SU-DHL-6 (cell line): ENCODE data around the gene GAL3ST1.

Experiments
- H2AFZ ChIP-seq: fragments of 200-600 bp; sonication (generic); 2 replicates; pipeline ENCODE4 v1.6.1; 2014; ENCODE audit warnings: low read depth, mild to moderate bottlenecking, moderate library complexity, mixed read lengths, antibody characterized with exemption, low read length; ENCODE audit not compliant: severe bottlenecking
- H3F3A ChIP-seq: fragments of 200-600 bp; shearing (Covaris generic); 2 replicates; pipeline ENCODE4 v1.6.0; 2016; ENCODE audit warnings: antibody characterized with exemption, mild to moderate bottlenecking; ENCODE audit not compliant: insufficient read depth
- H3K27ac ChIP-seq: fragments of 200-600 bp; sonication (generic); 2 replicates; pipeline ENCODE4 v1.5.1; 2016; ENCODE audit warnings: low read depth, mild to moderate bottlenecking, low read length, moderate library complexity, mixed read lengths
- H3K27me3 ChIP-seq: fragments of 200-600 bp; sonication (generic), shearing (Covaris generic); 2 replicates; pipeline ENCODE4 v1.6.0; 2014; ENCODE audit warnings: mild to moderate bottlenecking, low read length
- H3K36me3 ChIP-seq: fragments of 200-600 bp; sonication (generic); 2 replicates; pipeline ENCODE4 v1.6.1; 2014; ENCODE audit warnings: mild to moderate bottlenecking, low read length, mixed read lengths
- H3K4me2 ChIP-seq: fragments of 300-600, 200-600 bp; shearing (Covaris generic), sonication (generic); 2 replicates; pipeline ENCODE4 v1.6.0; 2014; ENCODE audit warnings: low read length, low read depth, mild to moderate bottlenecking; ENCODE audit not compliant: poor library complexity, severe bottlenecking
- H3K4me3 ChIP-seq: fragments of 200-600 bp; sonication (generic); 2 replicates; pipeline ENCODE4 v1.5.1; 2014; ENCODE audit warnings: antibody characterized with exemption, low read length, mild to moderate bottlenecking, mixed read lengths; ENCODE audit not compliant: insufficient read depth, poor library complexity, severe bottlenecking
- H3K79me2 ChIP-seq: fragments of 200-600 bp; sonication (generic); 2 replicates; pipeline ENCODE4 v1.6.1; 2014; ENCODE audit warnings: mild to moderate bottlenecking, low read length, moderate library complexity; ENCODE audit not compliant: insufficient read depth
- H3K9ac ChIP-seq: fragments of 200-600 bp; sonication (generic); 2 replicates; pipeline ENCODE4 v1.7.0; 2014; ENCODE audit warnings: mild to moderate bottlenecking, low read length
- H3K9me2 ChIP-seq: fragments of 200-600 bp; sonication (generic); replicated peaks from 2 replicates; pipeline ENCODE4 v1.6.1; 2014; ENCODE audit warnings: low read length; ENCODE audit not compliant: insufficient read depth
- H3K9me3 ChIP-seq: fragments of 200-600 bp; sonication (generic); 2 replicates; pipeline ENCODE4 v1.6.1; 2014; ENCODE audit warnings: low read length, mixed read lengths; ENCODE audit not compliant: insufficient read depth
- H4K20me1 ChIP-seq: fragments of 200-600 bp; sonication (generic); 2 replicates; pipeline ENCODE4 v1.6.1; 2014; ENCODE audit warnings: low read depth, mild to moderate bottlenecking, antibody characterized with exemption, low read length, moderate library complexity, mixed read lengths
- EZH2phosphoT487 ChIP-seq: fragments of 200-600 bp; sonication (generic), shearing (Covaris generic); conservative IDR thresholded peaks from 2 replicates; pipeline ENCODE4 v1.6.1; 2018; ENCODE audit warnings: mild to moderate bottlenecking, antibody characterized with exemption, low read length, moderate library complexity, mixed read lengths
- TF ChIP-seq, protein P1 (sequence below): fragments of 200-600 bp; sonication (generic); IDR thresholded peaks from one replicate; pipeline ENCODE4 v1.5.1; 2017; ENCODE audit warnings: antibody characterized with exemption, mild to moderate bottlenecking, low read length, moderate library complexity; ENCODE audit not compliant: insufficient read depth, poor library complexity, severe bottlenecking

GAL3ST1 gene

GRCh38 chr22:30566125-30566524 lies 8.3 kb downstream of the GAL3ST1 start:
- no peaks in the 10 kb centered on the region for H4K20me1 ChIP-seq
- H3K9ac ChIP-seq = no peak overlapping the region
- no peak for TF ChIP-seq EZH2phosphoT487
- TF ChIP-seq, protein P1, sequence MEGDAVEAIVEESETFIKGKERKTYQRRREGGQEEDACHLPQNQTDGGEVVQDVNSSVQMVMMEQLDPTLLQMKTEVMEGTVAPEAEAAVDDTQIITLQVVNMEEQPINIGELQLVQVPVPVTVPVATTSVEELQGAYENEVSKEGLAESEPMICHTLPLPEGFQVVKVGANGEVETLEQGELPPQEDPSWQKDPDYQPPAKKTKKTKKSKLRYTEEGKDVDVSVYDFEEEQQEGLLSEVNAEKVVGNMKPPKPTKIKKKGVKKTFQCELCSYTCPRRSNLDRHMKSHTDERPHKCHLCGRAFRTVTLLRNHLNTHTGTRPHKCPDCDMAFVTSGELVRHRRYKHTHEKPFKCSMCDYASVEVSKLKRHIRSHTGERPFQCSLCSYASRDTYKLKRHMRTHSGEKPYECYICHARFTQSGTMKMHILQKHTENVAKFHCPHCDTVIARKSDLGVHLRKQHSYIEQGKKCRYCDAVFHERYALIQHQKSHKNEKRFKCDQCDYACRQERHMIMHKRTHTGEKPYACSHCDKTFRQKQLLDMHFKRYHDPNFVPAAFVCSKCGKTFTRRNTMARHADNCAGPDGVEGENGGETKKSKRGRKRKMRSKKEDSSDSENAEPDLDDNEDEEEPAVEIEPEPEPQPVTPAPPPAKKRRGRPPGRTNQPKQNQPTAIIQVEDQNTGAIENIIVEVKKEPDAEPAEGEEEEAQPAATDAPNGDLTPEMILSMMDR = no peak
- H3K36me3 ChIP-seq = no peaks in the 10 kb centered on the region
- no peak overlapping the region for H3K4me2 ChIP-seq
- H3K27me3 ChIP-seq = no peaks in the 10 kb centered on the region
- no peaks in the 10 kb centered on the region for H3K9me3 ChIP-seq
- no peaks in the 10 kb centered on the region for H3K9me2 ChIP-seq
- H3K79me2 ChIP-seq = no peaks in the 10 kb centered on the region
- no peak overlapping the region for H2AFZ ChIP-seq
- no peak overlapping the region for H3K4me3 ChIP-seq
- H3F3A ChIP-seq = no peaks in the 10 kb centered on the region
- H3K27ac ChIP-seq = no peak overlapping the region

GRCh38 chr22:30565341-30565740 lies 9.1 kb downstream of the GAL3ST1 start:
- H3F3A ChIP-seq = no peaks in the 10 kb centered on the region
- H3K4me3 ChIP-seq = no peak overlapping the region
- H4K20me1 ChIP-seq = no peaks in the 10 kb centered on the region
- H3K9ac ChIP-seq = no peak overlapping the region
- H3K36me3 ChIP-seq = no peaks in the 10 kb centered on the region
- no peak overlapping the region for H3K27ac ChIP-seq
- no peaks in the 10 kb centered on the region for H3K9me3 ChIP-seq
- H3K27me3 ChIP-seq = no peaks in the 10 kb centered on the region
- no peaks in the 10 kb centered on the region for H3K9me2 ChIP-seq
- H3K4me2 ChIP-seq = no peak overlapping the region
- H3K79me2 ChIP-seq = no peaks in the 10 kb centered on the region
- no peak overlapping the region for H2AFZ ChIP-seq
- TF ChIP-seq, protein P1 = no peak
- no peak for TF ChIP-seq EZH2phosphoT487

- no peak overlapping the region for H3K27ac ChIP-seq
- no peaks in the 10 kb centered on the region for H3F3A ChIP-seq
- H3K4me2 ChIP-seq = no peak overlapping the region
- H4K20me1 ChIP-seq = no peaks in the 10 kb centered on the region
- no peaks in the 10 kb centered on the region for H3K79me2 ChIP-seq
- H3K9ac ChIP-seq = no peak overlapping the region
- TF ChIP-seq, protein P1 = no peak
- TF ChIP-seq EZH2phosphoT487 = no peak
- no peak overlapping the region for H2AFZ ChIP-seq
- H3K9me3 ChIP-seq = no peaks in the 10 kb centered on the region
- H3K36me3 ChIP-seq = no peaks in the 10 kb centered on the region
- no peaks in the 10 kb centered on the region for H3K27me3 ChIP-seq
- no peak overlapping the region for H3K4me3 ChIP-seq
- H3K9me2 ChIP-seq = no peaks in the 10 kb centered on the region
Observed at GRCh38 chr22:30564761-30565119, 9.7 kb downstream of the GAL3ST1 start.
